ENCODE measurements around the gene RHOXF1.
"Not testable (repeated sequence)": the region's sequence is repeated elsewhere in the genome, so short reads cannot be mapped to it uniquely, and the experiment has no call there.

Gene RHOXF1

GRCh38 chrX:120137439-120137838 is 21.7 kb upstream of the RHOXF1 start:
- H3K27ac ChIP-seq: no peak overlapping the region
- TF ChIP-seq CTCF (IDR thresholded peaks at IDR 0.05) (peak; percentile 35), ZFX (IDR thresholded peaks at IDR 0.05; ENCODE audit: borderline replicate concordance) (no peak)

GRCh38 chrX:120136840-120137239 is 21.1 kb upstream of the RHOXF1 start:
- H3K27ac ChIP-seq: no peak overlapping the region
- TF ChIP-seq ZFX (IDR thresholded peaks at IDR 0.05; ENCODE audit: borderline replicate concordance) (no peak), CTCF (IDR thresholded peaks at IDR 0.05) (no peak)

- no peak overlapping the region for H3K27ac ChIP-seq
- TF ChIP-seq ZFX (IDR thresholded peaks at IDR 0.05; ENCODE audit: borderline replicate concordance) (no peak), CTCF (IDR thresholded peaks at IDR 0.05) (no peak)
These were observed 20.4 kb upstream of the RHOXF1 start for GRCh38 chrX:120136128-120136527.

- H3K27ac ChIP-seq: not testable (repeated sequence)
These were observed 12.7 kb upstream of the RHOXF1 start for GRCh38 chrX:120128306-120128846.

GRCh38 chrX:120125444-120125843 is 9.7 kb upstream of the RHOXF1 start:
- no peak for TF ChIP-seq CTCF (IDR thresholded peaks at IDR 0.05)
- no peak for TF ChIP-seq ZFX (IDR thresholded peaks at IDR 0.05; ENCODE audit: borderline replicate concordance)
- H3K27ac ChIP-seq: no peak overlapping the region

- no peak for TF ChIP-seq CTCF (IDR thresholded peaks at IDR 0.05)
- TF ChIP-seq ZFX (IDR thresholded peaks at IDR 0.05; ENCODE audit: borderline replicate concordance): no peak
- H3K27ac ChIP-seq: no peak overlapping the region
These were observed 4.5 kb upstream of the RHOXF1 start for GRCh38 chrX:120120223-120120622.

- H3K27ac ChIP-seq: no peak overlapping the region
- TF ChIP-seq CTCF (IDR thresholded peaks at IDR 0.05): no peak
- TF ChIP-seq ZFX (IDR thresholded peaks at IDR 0.05; ENCODE audit: borderline replicate concordance): no peak
These were observed 4.1 kb downstream of the RHOXF1 start for GRCh38 chrX:120111611-120112010.

- no peak overlapping the region for H3K27ac ChIP-seq
- no peak for TF ChIP-seq ZFX (IDR thresholded peaks at IDR 0.05; ENCODE audit: borderline replicate concordance)
- TF ChIP-seq CTCF (IDR thresholded peaks at IDR 0.05): no peak
These were observed 6.3 kb downstream of the RHOXF1 start for GRCh38 chrX:120109378-120109777.

GRCh38 chrX:120104707-120105106 is 11.0 kb downstream of the RHOXF1 start:
- not testable (repeated sequence) for H3K27ac ChIP-seq

- not testable (repeated sequence) for H3K27ac ChIP-seq
These were observed 14.7 kb downstream of the RHOXF1 start for GRCh38 chrX:120101057-120101456.

All from 22Rv1 (cell line).